B cell (primary cell): Measurements from ENCODE around the gene CMPK1. TPM values are rescaled to one million over a fixed set of nuclear protein-coding genes. Genes with fewer than 3 reads are reported as not detected.

Experiments used
- ATAC-seq: fragments of 200-7000 bp; cut with Tn5 transposase; one replicate; pipeline ENCODE4 v1.10.0; 2021; ENCODE audit warnings: low read depth, mild to moderate bottlenecking, moderate number of reproducible peaks, moderate library complexity
- CTCF ChIA-PET: fragments of 350-600 bp; sonication (Branson Sonifier 250); formaldehyde crosslinking; loops from one replicate; lab custom pipeline; 2021; ENCODE audit warnings: antibody characterized with exemption, inconsistent platforms; lab: Charles Lee
- POLR2A ChIA-PET: fragments of 350-600 bp; sonication (Branson Sonifier 250); formaldehyde crosslinking; loops from one replicate; lab custom pipeline; 2021; ENCODE audit warnings: antibody characterized with exemption; lab: Charles Lee
- DNase-seq: peaks from one replicate; pipeline ENCODE4 v3.0.0; 2013
- H2AFZ ChIP-seq: 2 replicates; pipeline ENCODE4 v1.6.1; 2012; ENCODE audit warnings: mild to moderate bottlenecking, low read depth, low read length; ENCODE audit not compliant: insufficient read depth, poor library complexity, severe bottlenecking
- H3K27ac ChIP-seq, 2 donors: 1 replicate in 1 of 2; 2 replicates in 1 of 2; pipeline ENCODE4 v1.5.1; 2012 to 2013; ENCODE audit warnings: low read length in 2 of 2, mild to moderate bottlenecking in 2 of 2, moderate library complexity in 1 of 2
- H3K27me3 ChIP-seq, 4 experiments: fragments of 200-600 bp in 1 of 4; sonication (generic) in 1 of 4; replicated peaks in 1 of 4; 1 replicate in 2 of 4; 2 replicates in 2 of 4; pipeline versions ENCODE4 v1.6.1 to v1.7.0; 2013 to 2016; ENCODE audit warnings: low read length in 3 of 4, mild to moderate bottlenecking in 2 of 4, mixed read lengths in 1 of 4, moderate library complexity in 1 of 4; ENCODE audit not compliant: insufficient read depth in 4 of 4, control insufficient read depth in 3 of 4; ENCODE audit errors: control extremely low read depth in 1 of 4
- H3K36me3 ChIP-seq, 2 experiments: replicated peaks in 1 of 2; 1 replicate in 1 of 2; 2 replicates in 1 of 2; pipeline versions ENCODE4 v1.6.1 to v1.7.1; 2013; ENCODE audit warnings: low read length in 1 of 2; ENCODE audit not compliant: insufficient read depth in 2 of 2, control insufficient read depth in 1 of 2; ENCODE audit errors: control extremely low read depth in 1 of 2, extremely low read depth in 1 of 2
- H3K4me1 ChIP-seq, 2 donors: fragments of 200-600 bp in 1 of 2; sonication (generic) in 1 of 2; 1 replicate in 1 of 2; 2 replicates in 1 of 2; pipeline versions ENCODE4 v1.5.1 to v1.6.1; 2013 to 2017; ENCODE audit warnings: low read length in 2 of 2; ENCODE audit not compliant: control insufficient read depth in 2 of 2, insufficient read depth in 2 of 2
- H3K4me2 ChIP-seq: replicated peaks from 2 replicates; pipeline ENCODE3; 2012; ENCODE audit warnings: mild to moderate bottlenecking, low read depth, low read length; ENCODE audit not compliant: poor library complexity, severe bottlenecking
- H3K4me3 ChIP-seq, 5 experiments: fragments of 200-600 bp in 1 of 5; sonication (generic) in 1 of 5; 1 replicate in 3 of 5; 2 replicates in 2 of 5; pipeline versions ENCODE4 v1.5.1 to v1.7.0; 2011 to 2016; ENCODE audit warnings: low read length in 4 of 5, mild to moderate bottlenecking in 4 of 5, low read depth in 2 of 5, control low read depth in 1 of 5, moderate library complexity in 1 of 5; ENCODE audit not compliant: insufficient read depth in 1 of 5; ENCODE audit errors: control extremely low read depth in 1 of 5, extremely low read depth in 1 of 5
- H3K79me2 ChIP-seq: fragments of 200-600 bp; sonication (generic); one replicate; pipeline ENCODE4 v1.6.0; 2016; ENCODE audit warnings: low read length; ENCODE audit not compliant: control insufficient read depth, insufficient read depth
- H3K9ac ChIP-seq: fragments of 200-600 bp; sonication (generic); 2 replicates; pipeline ENCODE4 v1.6.1; 2017; ENCODE audit warnings: mild to moderate bottlenecking, low read length, moderate library complexity
- H3K9me3 ChIP-seq, 3 donors: one replicate each; pipeline versions ENCODE4 v1.6.1 to v1.7.1; 2013; ENCODE audit warnings: low read length in 2 of 3; ENCODE audit not compliant: control insufficient read depth in 2 of 3, insufficient read depth in 1 of 3; ENCODE audit errors: control extremely low read depth in 1 of 3
- H4K20me1 ChIP-seq: 2 replicates; pipeline ENCODE4 v1.6.0; 2012; ENCODE audit warnings: mild to moderate bottlenecking, low read length; ENCODE audit not compliant: insufficient read depth, control insufficient read depth, poor library complexity, severe bottlenecking
- H3K27ac Mint-ChIP-seq: one replicate; pipeline ENCODE4 v1.8.0; 2021; ENCODE audit warnings: mixed read lengths
- H3K27me3 Mint-ChIP-seq: one replicate; pipeline ENCODE4 v1.8.0; 2021; ENCODE audit warnings: mixed read lengths
- H3K4me1 Mint-ChIP-seq: one replicate; pipeline ENCODE4 v1.8.0; 2021; ENCODE audit warnings: mixed read lengths
- H3K4me3 Mint-ChIP-seq: one replicate; pipeline ENCODE4 v1.8.0; 2021; ENCODE audit warnings: mixed read lengths
- H3K9me3 Mint-ChIP-seq: one replicate; pipeline ENCODE4 v1.8.0; 2022; ENCODE audit warnings: mixed read lengths; ENCODE audit not compliant: insufficient read depth
- CTCF ChIP-seq: fragments of 200-600 bp; IDR thresholded peaks from one replicate; pipeline ENCODE4 v1.8.0; 2022; ENCODE audit warnings: antibody characterized with exemption, mild to moderate bottlenecking
- EZH2 ChIP-seq: IDR thresholded peaks from 2 replicates; pipeline ENCODE4 v1.6.1; 2012; ENCODE audit warnings: borderline replicate concordance, low read depth, mild to moderate bottlenecking, moderate library complexity, low read length; ENCODE audit not compliant: insufficient read depth, poor library complexity, severe bottlenecking
- WGBS: methylation state at CpG from one replicate; pipeline ENCODE4 v1.1.5; 2013; ENCODE audit warnings: missing lambda C conversion rate; ENCODE audit not compliant: insufficient coverage; 5-methylcytosine and 5-hydroxymethylcytosine counted together
- intact Hi-C: fragments of 100-400 bp; cut with micrococcal nuclease; formaldehyde crosslinking; loops from one replicate; pipeline ENCODE4 v1.10.0; 2022
- polyA plus RNA-seq: library from polyadenylated mRNA; depleted of rRNA; stranded (reverse); fragments of >200 nt; gene quantifications from 2 replicates; pipeline ENCODE4 v1.2.3, GENCODE V29; 2012
- total RNA-seq, 2 donors: library from RNA; stranded (reverse); fragments of 120-200 nt in 1 of 2; gene quantifications; 1 replicate in 1 of 2; 2 replicates in 1 of 2; pipeline versions ENCODE4 v1.2.3 to v1.2.4, GENCODE V29; 2013 to 2022

Gene CMPK1
- total and polyA plus RNA-seq, 2 donors (not counting 1 experiment from before 2014, with no cell fraction given), result 16.8 to 97.4 TPM

GRCh38 chr1:47399846-47400155, 66.2 kb downstream of the CMPK1 start:
- H3K4me1 ChIP-seq, result peaks cover 0 to 4% of the 10 kb centered on the region in 2 donors
- H3K27ac ChIP-seq, result no peak overlapping the region
- H3K27me3 ChIP-seq, result peaks cover 0 to 8% (median 2%) of the 10 kb centered on the region in 4 experiments
- no peak for TF ChIP-seq EZH2
- no peak for TF ChIP-seq CTCF
- no peaks in the 10 kb centered on the region for H3K36me3 ChIP-seq
- Mint-ChIP-seq H3K27ac (no peak overlapping the region), H3K27me3 (peaks cover 45% of the 10 kb centered on the region), H3K9me3 (no peaks in the 10 kb centered on the region), H3K4me3 (no peak overlapping the region), H3K4me1 (peaks cover 4% of the 10 kb centered on the region)
- H4K20me1 ChIP-seq, result no peaks in the 10 kb centered on the region
- no peaks in the 10 kb centered on the region for H3K79me2 ChIP-seq
- H3K4me3 ChIP-seq, result no peak overlapping the region
- intact Hi-C loops, result no loop called here
- DNase-seq (no peak), ATAC-seq (no peak)
- H3K9me3 ChIP-seq, result no peaks in the 10 kb centered on the region
- CTCF ChIA-PET, result no interaction called here
- POLR2A ChIA-PET, result no interaction called here
- WGBS, result 100% methylated on average over 4 of the region's 4 CpGs
- H2AFZ ChIP-seq, result no peak overlapping the region
- H3K4me2 ChIP-seq, result no peak overlapping the region
- no peak overlapping the region for H3K9ac ChIP-seq

DNA sequence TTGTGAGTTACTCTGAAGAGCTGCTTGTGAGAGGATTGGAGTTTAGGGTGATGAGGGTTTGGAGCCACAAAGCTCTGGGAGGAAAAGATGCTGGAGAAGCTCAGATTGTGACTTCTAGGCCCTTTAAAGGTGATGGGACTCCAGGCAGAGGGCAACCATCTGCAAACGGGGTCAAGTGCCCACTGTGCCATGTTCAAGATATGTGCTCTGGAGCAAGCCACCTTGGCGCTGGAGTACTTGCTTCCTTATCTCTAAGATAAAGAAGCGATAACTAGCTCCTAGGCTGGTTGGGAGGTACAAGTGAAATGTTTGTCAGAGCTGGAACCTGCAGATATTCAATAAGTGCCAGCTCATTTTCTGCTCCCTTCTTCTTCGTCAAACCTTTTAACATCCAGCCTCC, 68.2 kb downstream of the CMPK1 start:
- H3K79me2 ChIP-seq, result no peaks in the 10 kb centered on the region
- H3K4me1 Mint-ChIP-seq, result peaks cover 4% of the 10 kb centered on the region
- no peaks in the 10 kb centered on the region for H3K9me3 Mint-ChIP-seq
- ChIA-PET POLR2A (no interaction called here), CTCF (interaction anchor here (0.6 kb wide), 1 partner anchor 11 kb away, joined by 3 read pairs; no protein-coding TSS in a partner anchor)
- H3K27ac ChIP-seq, result no peak overlapping the region
- H4K20me1 ChIP-seq, result no peaks in the 10 kb centered on the region
- peaks cover 0 to 6% (median 3%) of the 10 kb centered on the region in 4 experiments for H3K27me3 ChIP-seq
- no peaks in the 10 kb centered on the region for H3K9me3 ChIP-seq
- H3K9ac ChIP-seq, result no peak overlapping the region
- intact Hi-C loops, result no loop called here
- no peak overlapping the region for H3K4me3 Mint-ChIP-seq
- ATAC-seq, result no peak
- peaks cover 0 to 4% of the 10 kb centered on the region in 2 donors for H3K4me1 ChIP-seq
- no peak for DNase-seq
- peaks cover 44% of the 10 kb centered on the region for H3K27me3 Mint-ChIP-seq
- TF ChIP-seq EZH2 (no peak), CTCF (no peak)
- H3K4me3 ChIP-seq, result no peak overlapping the region
- H3K4me2 ChIP-seq, result no peak overlapping the region
- H3K36me3 ChIP-seq, result no peaks in the 10 kb centered on the region
- H2AFZ ChIP-seq, result no peak overlapping the region
- 93% methylated on average over 3 of the region's 4 CpGs for WGBS
- no peak overlapping the region for H3K27ac Mint-ChIP-seq
